Upper lobe of left lung (tissue), 4 donors: ENCODE data around the gene STAG3.
"Not testable (repeated sequence)": the region's sequence is repeated elsewhere in the genome, so short reads cannot be mapped to it uniquely, and the experiment has no call there.

Experiments used
- CTCF ChIP-seq, 6 experiments: fragments of 450-650 bp in 4 of 6; fragments of 200-600 bp in 2 of 6; sonication (generic) in 2 of 6; IDR thresholded peaks; one replicate each; pipeline ENCODE4 v1.5.1; 2016 to 2019; ENCODE audit warnings: antibody characterized with exemption in 6 of 6
- POLR2AphosphoS5 ChIP-seq, 2 donors: sonication (generic); formaldehyde crosslinking; IDR thresholded peaks; one replicate each; pipeline ENCODE4 v1.5.1; 2017; ENCODE audit warnings: antibody characterized with exemption in 2 of 2

GRCh38 chr7:100239975-100240374 is 62.3 kb downstream of the STAG3 start:
- TF ChIP-seq POLR2AphosphoS5, CTCF (IDR thresholded peaks at IDR 0.05): not testable (repeated sequence)
